Hepatocyte (in vitro differentiated cells): ENCODE results near the gene ABR. TPM values are rescaled to one million over a fixed set of nuclear protein-coding genes. Genes with fewer than 3 reads are reported as not detected.
"Not testable (repeated sequence)": the region's sequence is repeated elsewhere in the genome, so short reads cannot be mapped to it uniquely, and the experiment has no call there.

ENCODE experiments used
- DNase-seq: peaks from one replicate; pipeline ENCODE4 v3.0.0-alpha.2; 2016; ENCODE audit warnings: low spot score
- H2AFZ ChIP-seq: fragments of 200-600 bp; sonication (generic); 2 replicates; pipeline ENCODE4 v1.6.0; 2016; ENCODE audit warnings: antibody characterized with exemption, mild to moderate bottlenecking
- H3K27ac ChIP-seq: fragments of 200-600 bp; sonication (generic); 2 replicates; pipeline ENCODE4 v1.5.1; 2016; ENCODE audit warnings: mild to moderate bottlenecking
- H3K27me3 ChIP-seq: fragments of 200-600 bp; sonication (generic); 2 replicates; pipeline ENCODE4 v1.6.1; 2016
- H3K36me3 ChIP-seq: fragments of 200-600 bp; sonication (generic); replicated peaks from 2 replicates; pipeline ENCODE4 v1.5.1; 2016; ENCODE audit warnings: low read depth; ENCODE audit not compliant: insufficient read depth
- H3K4me1 ChIP-seq: fragments of 200-600 bp; sonication (generic); 2 replicates; pipeline ENCODE4 v1.5.1; 2016; ENCODE audit warnings: mild to moderate bottlenecking, moderate library complexity; ENCODE audit not compliant: insufficient read depth
- H3K4me2 ChIP-seq: fragments of 200-600 bp; sonication (generic); 2 replicates; pipeline ENCODE4 v1.6.0; 2016
- H3K4me3 ChIP-seq: fragments of 200-600 bp; sonication (generic); 2 replicates; pipeline ENCODE4 v1.5.1; 2016; ENCODE audit warnings: mild to moderate bottlenecking
- H3K79me2 ChIP-seq: fragments of 200-600 bp; sonication (generic); 2 replicates; pipeline ENCODE4 v1.6.0; 2017; ENCODE audit warnings: mild to moderate bottlenecking
- H3K9me2 ChIP-seq: fragments of 200-600 bp; sonication (generic); replicated peaks from 2 replicates; pipeline ENCODE4 v1.6.0; 2017; ENCODE audit warnings: mild to moderate bottlenecking; ENCODE audit not compliant: insufficient read depth
- H3K9me3 ChIP-seq: fragments of 200-600 bp; sonication (generic); 2 replicates; pipeline ENCODE4 v1.5.1; 2016; ENCODE audit warnings: low read depth, mild to moderate bottlenecking
- H4K20me1 ChIP-seq: fragments of 200-600 bp; sonication (generic); 2 replicates; pipeline ENCODE4 v1.6.0; 2016; ENCODE audit warnings: mild to moderate bottlenecking; ENCODE audit not compliant: insufficient read depth, poor library complexity, severe bottlenecking
- CTCF ChIP-seq: fragments of 200-600 bp; sonication (generic); IDR thresholded peaks from 2 replicates; pipeline ENCODE4 v1.5.1; 2016; ENCODE audit warnings: antibody characterized with exemption, mild to moderate bottlenecking; ENCODE audit not compliant: poor library complexity
- EZH2 ChIP-seq: fragments of 200-600 bp; sonication (generic); IDR thresholded peaks from 2 replicates; pipeline ENCODE4 v1.6.1; 2016; ENCODE audit warnings: antibody characterized with exemption, mild to moderate bottlenecking, borderline replicate concordance
- EZH2phosphoT487 ChIP-seq: fragments of 200-600 bp; sonication (generic); IDR thresholded peaks from one replicate; pipeline ENCODE4 v1.6.1; 2018; ENCODE audit warnings: antibody characterized with exemption, mild to moderate bottlenecking, low read depth, moderate library complexity; ENCODE audit not compliant: unreplicated experiment, severe bottlenecking
- WGBS: methylation state at CpG from one replicate; pipeline ENCODE4 v1.1.6; 2016; ENCODE audit warnings: low lambda C conversion rate; ENCODE audit errors: missing lambda C conversion rate; 5-methylcytosine and 5-hydroxymethylcytosine counted together
- polyA plus RNA-seq: library from polyadenylated mRNA; unstranded; fragments of >200 nt; fragmentation: Nextera tagmentation; extraction: Ambion mirVana; gene quantifications from 2 replicates; pipeline ENCODE4 v1.2.1, GENCODE V29; 2016
- total RNA-seq: library from RNA; depleted of rRNA; stranded (reverse); fragments of >200 nt; gene quantifications from 2 replicates; pipeline ENCODE4 v1.2.3, GENCODE V29; 2014

The ABR gene
- total and polyA plus RNA-seq, 2 experiments from 2014 or later: 26.8 to 51.5 TPM

GRCh38 chr17:1134634-1135324 is 45.0 kb downstream of the ABR start:
- Histone ChIP-seq H3K9me2 (no peaks in the 10 kb centered on the region), H3K9me3 (no peaks in the 10 kb centered on the region), H3K79me2 (no peaks in the 10 kb centered on the region), H2AFZ (no peak overlapping the region), H4K20me1 (no peaks in the 10 kb centered on the region), H3K27me3 (no peaks in the 10 kb centered on the region), H3K4me1 (peaks cover 5% of the 10 kb centered on the region), H3K4me3 (no peak overlapping the region), H3K36me3 (no peaks in the 10 kb centered on the region), H3K27ac (no peak overlapping the region), H3K4me2 (no peak overlapping the region)
- WGBS: 89% methylated on average over 29 of the region's 29 CpGs
- TF ChIP-seq CTCF: no peak
- no peak for TF ChIP-seq EZH2phosphoT487
- TF ChIP-seq EZH2: no peak
- no peak for DNase-seq

- Histone ChIP-seq H3K27me3 (no peaks in the 10 kb centered on the region), H4K20me1 (no peaks in the 10 kb centered on the region), H3K27ac (no peak overlapping the region), H3K4me2 (no peak overlapping the region), H3K36me3 (no peaks in the 10 kb centered on the region), H3K79me2 (no peaks in the 10 kb centered on the region), H3K9me3 (no peaks in the 10 kb centered on the region), H2AFZ (no peak overlapping the region), H3K4me3 (no peak overlapping the region), H3K9me2 (no peaks in the 10 kb centered on the region), H3K4me1 (no peaks in the 10 kb centered on the region)
- TF ChIP-seq CTCF: no peak
- TF ChIP-seq EZH2: no peak
- DNase-seq: no peak
- 89% methylated on average over 11 of the region's 11 CpGs for WGBS
Measured at GRCh38 chr17:1130191-1130590, 49.6 kb downstream of the ABR start.

- not testable (repeated sequence) for H4K20me1 ChIP-seq, DNase-seq, H3K27ac ChIP-seq, H3K36me3 ChIP-seq, H3K9me3 ChIP-seq, H2AFZ ChIP-seq, H3K4me3 ChIP-seq, H3K4me1 ChIP-seq, H3K9me2 ChIP-seq, H3K4me2 ChIP-seq, H3K79me2 ChIP-seq, H3K27me3 ChIP-seq
- WGBS: 98% methylated on average over 4 of the region's 6 CpGs
Measured at GRCh38 chr17:1128463-1128862, 51.3 kb downstream of the ABR start.

GRCh38 chr17:1126801-1127550 is 52.8 kb downstream of the ABR start:
- no peak overlapping the region for H2AFZ ChIP-seq
- H3K4me3 ChIP-seq: no peak overlapping the region
- H3K9me3 ChIP-seq: no peaks in the 10 kb centered on the region
- no peaks in the 10 kb centered on the region for H4K20me1 ChIP-seq
- H3K36me3 ChIP-seq: no peaks in the 10 kb centered on the region
- H3K27me3 ChIP-seq: no peaks in the 10 kb centered on the region
- no peak overlapping the region for H3K4me2 ChIP-seq
- 88% methylated on average over 24 of the region's 24 CpGs for WGBS
- no peak for DNase-seq
- H3K79me2 ChIP-seq: no peaks in the 10 kb centered on the region
- TF ChIP-seq EZH2: no peak
- TF ChIP-seq CTCF: no peak
- TF ChIP-seq EZH2phosphoT487: no peak
- no peak overlapping the region for H3K27ac ChIP-seq
- no peaks in the 10 kb centered on the region for H3K9me2 ChIP-seq
- H3K4me1 ChIP-seq: peaks cover 12% of the 10 kb centered on the region
